HG03571 (cell line): ENCODE results near the gene MSANTD1.

Source experiments
- ATAC-seq: cut with Tn5 transposase; IDR thresholded peaks from one replicate; pipeline ENCODE4 v1.9.1; 2021; ENCODE audit not compliant: unreplicated experiment

The MSANTD1 gene

DNA sequence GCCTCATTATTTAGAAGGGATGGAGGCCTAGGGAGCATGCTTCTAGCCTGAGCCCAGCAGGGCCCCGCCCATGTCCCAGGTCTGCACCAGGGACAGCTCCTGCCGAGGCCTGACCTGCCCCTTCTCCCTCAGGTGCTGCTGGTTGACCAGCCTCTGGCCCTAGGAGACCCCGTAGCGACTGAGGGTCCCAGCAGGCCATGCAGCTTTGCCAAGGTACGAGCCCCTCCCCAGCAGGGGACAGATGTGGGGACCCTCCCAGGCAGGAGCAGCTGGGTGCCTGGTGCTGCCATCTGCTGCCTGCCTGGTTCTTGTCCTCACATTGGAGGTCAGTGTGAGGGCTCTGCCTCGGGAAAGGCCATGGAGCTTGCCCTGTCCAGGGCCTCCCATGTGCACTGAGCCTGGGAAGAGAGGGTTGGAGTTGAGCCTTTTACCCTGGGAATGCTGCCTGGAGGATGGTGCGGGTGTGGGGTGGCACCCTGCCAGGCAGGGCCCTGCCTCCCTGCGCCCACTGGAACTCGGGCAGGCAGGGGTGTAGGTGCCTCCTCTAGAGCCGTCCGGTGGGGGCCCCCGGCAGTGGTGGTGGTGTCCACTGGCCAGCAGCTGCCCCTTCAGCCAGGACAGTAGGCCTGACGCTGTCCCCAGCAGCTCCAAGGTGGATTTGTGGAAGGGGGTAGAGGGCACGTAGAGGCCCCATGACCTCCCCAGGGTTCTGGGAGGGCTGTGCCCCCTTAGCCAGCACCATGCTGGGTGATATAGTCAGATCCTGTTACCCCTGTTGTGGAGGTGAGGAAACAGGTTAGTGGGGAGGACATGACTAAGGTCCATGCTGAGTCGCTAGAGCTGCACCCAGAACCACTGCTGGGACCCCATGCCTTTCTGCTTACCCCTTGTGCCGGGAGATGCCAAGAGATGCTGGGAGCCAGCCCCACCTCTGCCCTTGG, 2.2 kb upstream of the MSANTD1 start:
- ATAC-seq = no peak

DNA sequence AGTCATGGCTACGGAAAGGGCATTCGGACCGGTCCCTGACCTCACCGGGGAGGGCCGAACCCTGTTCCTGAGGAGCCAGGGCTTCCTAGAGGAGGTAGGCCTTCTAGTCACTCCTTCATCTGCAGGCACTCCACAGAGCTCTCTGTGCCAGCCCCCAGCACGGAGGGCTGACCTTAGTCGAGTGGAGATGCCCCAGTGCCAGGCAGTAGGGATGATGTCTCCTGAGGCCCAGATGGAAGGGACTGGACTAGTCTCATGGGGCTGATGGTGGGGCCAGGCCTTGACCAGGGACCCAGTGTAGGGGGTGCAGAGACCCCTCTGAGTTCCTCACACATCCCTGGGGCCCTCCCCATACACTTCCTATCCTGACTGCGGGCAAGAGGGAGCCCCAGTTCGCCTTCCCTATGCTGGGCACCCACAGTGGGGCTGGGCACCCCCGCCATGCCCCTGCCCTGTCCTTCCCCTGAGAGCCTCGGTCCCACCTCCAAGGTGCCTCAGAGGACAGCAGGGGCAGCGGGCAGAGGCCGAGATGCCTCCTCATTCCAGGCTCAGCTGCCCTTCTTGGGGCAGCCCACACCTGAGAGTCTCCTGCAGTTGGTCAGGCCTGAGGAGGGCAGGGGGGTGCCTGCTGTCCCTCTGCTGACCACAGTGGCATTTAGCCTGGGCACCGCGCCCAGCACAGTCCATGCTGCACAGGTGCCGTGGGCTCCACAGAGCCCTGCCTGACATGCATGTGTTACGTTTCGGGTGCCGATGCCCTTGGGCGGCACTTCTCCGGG, 1.4 kb upstream of the MSANTD1 start:
- ATAC-seq = no peak

DNA sequence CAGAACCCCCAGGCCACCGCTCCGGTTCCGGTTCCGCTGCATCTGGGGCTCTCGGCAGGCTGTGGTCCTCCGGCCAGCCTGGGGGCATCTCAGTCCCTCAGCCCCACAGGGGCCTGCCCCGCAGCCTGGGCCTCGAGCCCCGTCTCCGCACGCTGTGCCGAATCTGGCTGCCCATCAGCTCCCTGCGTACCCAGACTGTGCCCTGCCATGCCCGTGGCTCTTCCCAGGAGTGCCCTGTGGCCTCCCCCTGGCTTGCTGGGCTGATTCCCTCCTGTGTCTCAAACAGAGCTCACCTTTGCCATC, 830 bp upstream of the MSANTD1 start:
- ATAC-seq = no peak

DNA sequence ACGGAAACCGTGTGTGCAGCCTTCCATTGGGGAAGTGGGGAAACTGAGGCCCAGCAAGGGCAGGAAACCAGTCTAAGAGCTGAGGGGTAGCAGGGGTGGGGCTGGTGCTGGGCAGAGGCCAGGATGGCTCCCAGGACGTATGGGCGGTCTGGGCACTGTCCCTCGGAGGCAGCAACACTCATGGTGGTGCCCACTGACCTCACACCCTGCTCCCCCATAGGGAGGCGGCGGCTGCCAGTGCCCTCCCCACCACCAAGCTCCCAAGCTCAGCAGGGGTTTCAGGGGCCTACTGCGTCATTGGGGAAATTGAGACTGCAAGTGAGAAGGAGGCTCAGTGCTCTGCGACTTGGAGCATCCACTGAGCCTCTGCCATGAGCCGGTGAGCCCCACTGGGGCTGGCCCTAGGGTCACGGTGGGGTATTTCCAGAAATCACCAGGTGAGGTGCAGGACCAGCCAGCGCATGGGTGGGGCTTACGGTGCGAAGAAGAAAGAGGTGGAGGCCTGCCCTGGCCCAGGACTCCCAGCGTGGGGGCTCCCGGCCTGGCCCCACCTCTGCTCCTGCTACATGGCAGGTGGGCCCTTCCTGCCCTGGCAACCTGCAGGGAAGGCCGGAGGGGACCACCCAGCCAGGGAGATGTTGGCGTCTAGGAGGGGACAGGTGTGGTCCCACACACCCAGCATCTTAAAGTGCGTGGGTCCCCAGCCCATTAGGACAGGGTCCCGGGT, 915 bp downstream of the MSANTD1 start:
- ATAC-seq = no peak

DNA sequence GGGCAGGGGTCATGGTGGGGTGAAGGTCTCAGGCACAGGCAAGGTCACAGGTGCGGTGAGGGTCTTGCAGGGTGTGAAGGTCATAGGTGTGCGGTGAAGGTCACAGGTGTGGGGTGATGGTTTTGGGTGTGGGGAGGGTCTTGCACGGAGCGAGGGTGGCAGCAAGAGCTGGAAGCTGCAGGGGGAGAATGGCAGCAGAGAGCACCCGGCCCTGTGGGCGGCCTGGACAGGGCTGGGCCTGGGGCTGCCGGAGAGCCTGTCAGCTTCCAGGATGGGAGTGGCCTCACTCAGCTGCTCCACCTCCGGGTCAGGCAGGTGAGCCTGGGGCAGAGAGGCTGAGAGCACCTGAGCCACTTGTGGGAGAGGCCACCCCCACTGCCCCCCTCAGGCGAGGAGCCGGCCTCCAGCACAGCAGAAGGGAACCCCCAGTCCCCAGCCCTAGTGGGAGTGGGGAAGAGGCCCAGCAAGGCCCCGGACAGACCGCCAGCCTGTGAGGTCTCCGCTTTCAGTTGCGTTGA, 1.5 kb downstream of the MSANTD1 start:
- ATAC-seq = no peak

DNA sequence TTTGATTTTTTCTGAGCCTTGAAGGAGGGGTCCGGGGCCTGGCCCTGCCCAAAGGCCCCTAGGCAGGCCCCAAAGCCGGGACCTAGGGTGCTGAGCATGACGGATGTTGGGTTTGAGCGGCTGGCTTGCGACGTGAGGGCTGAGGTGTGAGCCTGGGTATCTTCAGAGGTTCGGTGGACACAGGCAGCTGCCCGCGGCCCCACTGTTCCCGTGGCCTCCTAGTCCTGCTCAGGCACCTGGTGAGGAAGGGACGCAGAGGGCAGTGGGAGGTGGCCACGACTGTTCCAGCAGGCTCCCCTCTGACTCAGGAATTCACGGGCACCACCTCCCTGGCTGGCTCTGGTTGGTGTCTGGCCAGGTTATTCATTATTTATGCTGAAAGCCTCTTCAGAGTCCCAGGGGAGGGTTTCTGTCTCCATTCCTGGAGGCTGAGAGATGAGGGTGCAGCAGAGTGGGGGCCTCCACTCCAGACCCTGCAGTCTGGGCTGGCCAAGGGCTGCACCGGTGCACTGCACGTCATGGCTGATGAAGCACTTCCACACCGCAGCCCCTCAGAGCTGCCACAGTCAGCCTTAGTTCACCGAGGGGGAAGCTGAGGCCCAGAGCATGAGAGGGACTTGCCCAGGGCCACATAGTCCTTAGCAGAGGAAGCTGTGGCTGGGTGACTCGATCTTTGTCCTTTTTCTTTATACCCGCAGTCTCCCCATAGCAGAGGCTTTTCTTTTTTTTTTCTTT, 2.2 kb downstream of the MSANTD1 start:
- ATAC-seq = no peak

DNA sequence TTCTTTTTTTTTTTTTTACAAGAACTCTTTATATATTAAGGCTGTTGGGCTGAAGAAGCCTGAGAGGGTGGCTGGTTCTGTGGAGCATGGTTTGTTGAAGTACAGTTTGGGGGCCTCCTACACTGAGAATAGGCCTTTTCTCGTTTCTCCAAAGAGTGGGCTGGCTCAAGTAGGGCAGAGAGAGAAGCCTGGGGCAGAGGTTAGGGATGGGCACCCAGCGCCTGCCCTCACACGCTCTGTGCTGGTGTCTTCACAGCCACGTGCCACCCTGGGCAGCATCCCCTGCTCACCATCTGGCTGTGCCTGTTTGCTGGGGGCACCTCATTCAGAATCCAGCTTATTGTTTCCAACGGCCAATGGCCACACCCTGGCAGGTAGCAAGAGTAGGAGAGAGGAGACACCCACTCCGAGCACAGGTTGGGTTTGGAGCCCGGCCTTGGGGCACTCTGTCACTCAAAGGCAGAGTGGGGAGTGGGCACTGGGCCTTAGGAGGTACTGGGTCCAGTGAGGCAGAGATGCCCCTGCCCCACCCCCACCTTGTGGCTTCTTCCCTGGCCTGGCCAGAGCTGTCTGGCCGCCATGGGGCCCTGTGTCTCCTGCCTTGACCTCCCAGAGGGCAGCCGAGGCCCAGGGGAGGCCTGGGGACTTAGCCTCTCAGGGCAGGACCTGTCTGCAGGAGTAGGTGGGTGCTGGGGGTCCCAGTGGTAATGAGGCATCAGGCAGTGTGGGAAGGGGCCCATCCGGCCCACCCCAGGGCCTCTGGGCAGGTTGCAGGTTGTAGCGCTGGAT, 2.9 kb downstream of the MSANTD1 start:
- no peak for ATAC-seq

DNA sequence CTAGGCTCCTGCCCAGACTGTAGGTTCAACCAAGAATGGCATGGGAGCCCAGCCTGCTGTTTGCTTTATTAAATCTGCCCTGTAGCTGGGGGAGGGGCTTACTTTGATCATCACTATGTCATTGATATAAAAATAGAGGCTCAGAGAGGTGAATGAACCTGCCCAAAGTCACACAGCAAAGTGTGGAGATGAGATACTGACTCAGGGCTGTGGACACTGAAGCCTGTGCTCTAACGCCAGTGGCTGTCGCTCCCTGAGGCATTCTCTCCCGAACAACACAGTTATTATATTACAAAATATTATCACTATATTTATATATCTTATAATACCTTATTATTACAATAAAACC, 3.5 kb downstream of the MSANTD1 start:
- no peak for ATAC-seq

DNA sequence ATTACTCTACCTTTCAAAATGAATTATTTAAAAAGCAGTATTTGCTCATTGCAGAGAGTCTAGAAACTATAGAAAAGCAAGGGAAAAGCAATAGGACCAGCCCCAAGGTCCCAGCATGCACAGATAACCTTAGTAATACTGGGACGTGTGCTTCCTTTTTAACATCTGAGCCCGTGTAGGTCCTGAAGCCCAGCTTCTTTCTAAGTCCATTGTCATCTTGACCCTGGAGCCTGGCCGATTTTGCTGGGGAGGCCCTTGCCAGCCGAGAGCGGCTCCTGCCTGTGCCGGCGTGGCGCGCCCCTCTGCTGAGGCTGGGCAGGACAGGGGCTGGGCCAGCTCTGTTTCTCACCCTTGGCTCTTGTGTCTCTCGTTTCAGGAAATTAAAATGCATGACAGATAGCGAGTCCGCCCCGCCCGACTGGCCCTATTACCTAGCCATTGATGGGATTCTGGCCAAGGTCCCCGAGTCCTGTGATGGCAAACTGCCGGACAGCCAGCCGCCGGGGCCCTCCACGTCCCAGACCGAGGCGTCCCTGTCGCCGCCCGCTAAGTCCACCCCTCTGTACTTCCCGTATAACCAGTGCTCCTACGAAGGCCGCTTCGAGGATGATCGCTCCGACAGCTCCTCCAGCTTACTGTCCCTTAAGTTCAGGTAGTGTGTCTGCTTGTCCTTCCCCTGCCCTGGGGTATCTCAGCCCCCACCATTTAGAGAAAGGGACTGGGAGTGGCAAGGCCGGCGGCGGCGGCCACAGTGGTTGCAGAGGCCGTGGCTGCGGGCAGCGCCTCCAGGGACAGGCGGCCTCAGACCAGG, 4.1 kb downstream of the MSANTD1 start:
- ATAC-seq = no peak

DNA sequence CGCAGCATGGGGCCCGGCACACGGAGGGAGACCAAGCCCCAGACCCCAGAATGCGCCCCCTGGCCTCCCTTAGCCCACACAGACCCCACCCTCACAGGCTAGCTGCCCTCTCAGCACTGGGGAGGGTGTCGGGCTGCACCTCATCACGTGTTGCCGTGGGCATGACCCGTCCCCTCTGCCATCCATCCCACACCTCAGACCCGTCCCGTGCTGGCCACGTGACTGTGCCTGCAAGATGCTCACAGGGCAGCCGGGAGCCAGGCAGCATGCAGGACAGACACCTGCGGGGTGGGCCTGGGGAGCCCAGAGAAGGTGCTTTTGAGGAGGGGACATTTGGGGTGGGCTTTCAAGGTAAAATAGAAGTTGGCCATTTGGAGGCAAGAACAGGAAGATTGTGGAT, 4.8 kb downstream of the MSANTD1 start:
- ATAC-seq = no peak

DNA sequence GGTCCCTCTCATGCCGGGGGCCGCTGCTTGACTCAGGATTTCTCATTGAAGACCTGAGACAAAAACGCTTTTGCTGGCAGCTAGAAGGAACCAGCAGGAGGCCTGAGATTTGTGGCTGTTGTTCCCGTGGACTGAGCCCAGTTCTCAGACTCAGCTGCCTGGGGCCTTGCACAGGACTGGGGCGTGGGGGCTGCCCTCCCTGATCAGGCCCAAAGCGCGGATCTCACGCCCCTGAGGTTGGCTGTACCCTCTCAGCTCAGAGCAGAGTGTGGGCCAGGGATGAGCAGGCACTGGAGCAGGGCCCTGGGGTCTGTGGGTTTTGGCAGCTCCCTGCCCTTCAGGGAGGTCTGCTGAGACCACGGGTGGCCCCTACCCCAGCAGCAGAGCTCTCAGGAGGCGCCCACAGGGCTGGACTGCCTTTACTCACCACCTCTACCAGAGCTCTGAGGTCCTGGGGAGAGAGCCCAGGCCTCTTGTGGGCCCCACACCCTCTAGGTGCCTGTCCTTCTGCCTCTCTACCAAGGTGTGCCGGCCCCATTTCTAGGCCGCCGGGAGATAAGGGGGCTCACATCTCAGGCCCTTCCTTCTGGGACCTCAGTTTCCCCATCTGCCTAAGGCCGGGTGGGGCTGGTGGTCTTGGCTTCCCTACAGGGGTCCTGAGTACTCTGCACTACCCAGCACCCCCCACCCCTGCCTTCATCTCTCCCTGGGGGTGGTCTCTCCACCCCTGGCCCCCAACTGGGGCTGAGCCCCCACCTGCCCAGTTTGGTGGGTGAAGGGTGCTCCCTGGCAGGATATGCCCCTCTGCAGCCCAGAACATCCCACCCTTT, 5.6 kb downstream of the MSANTD1 start:
- no peak for ATAC-seq

DNA sequence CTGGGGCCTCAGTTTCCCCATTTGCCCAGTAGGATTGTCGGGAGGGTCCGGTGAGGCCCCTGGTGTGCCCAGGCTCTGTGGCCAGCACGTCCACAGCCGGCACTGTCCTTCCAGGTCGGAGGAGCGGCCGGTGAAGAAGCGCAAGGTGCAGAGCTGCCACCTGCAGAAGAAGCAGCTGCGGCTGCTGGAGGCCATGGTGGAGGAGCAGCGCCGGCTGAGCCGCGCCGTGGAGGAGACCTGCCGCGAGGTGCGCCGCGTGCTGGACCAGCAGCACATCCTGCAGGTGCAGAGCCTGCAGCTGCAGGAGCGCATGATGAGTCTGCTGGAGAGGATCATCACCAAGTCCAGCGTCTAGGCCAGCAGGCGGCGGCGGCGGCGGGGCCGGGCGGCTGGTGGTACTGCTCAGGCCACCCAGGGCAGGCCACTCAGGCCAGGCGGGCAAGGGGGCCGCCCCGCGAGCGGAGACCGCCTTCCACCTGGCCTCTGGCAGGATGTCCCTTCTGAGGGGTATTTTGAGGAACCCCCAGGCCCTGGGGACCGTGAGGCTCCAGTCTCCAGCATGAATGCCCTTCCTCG, 6.7 kb downstream of the MSANTD1 start:
- no peak for ATAC-seq

DNA sequence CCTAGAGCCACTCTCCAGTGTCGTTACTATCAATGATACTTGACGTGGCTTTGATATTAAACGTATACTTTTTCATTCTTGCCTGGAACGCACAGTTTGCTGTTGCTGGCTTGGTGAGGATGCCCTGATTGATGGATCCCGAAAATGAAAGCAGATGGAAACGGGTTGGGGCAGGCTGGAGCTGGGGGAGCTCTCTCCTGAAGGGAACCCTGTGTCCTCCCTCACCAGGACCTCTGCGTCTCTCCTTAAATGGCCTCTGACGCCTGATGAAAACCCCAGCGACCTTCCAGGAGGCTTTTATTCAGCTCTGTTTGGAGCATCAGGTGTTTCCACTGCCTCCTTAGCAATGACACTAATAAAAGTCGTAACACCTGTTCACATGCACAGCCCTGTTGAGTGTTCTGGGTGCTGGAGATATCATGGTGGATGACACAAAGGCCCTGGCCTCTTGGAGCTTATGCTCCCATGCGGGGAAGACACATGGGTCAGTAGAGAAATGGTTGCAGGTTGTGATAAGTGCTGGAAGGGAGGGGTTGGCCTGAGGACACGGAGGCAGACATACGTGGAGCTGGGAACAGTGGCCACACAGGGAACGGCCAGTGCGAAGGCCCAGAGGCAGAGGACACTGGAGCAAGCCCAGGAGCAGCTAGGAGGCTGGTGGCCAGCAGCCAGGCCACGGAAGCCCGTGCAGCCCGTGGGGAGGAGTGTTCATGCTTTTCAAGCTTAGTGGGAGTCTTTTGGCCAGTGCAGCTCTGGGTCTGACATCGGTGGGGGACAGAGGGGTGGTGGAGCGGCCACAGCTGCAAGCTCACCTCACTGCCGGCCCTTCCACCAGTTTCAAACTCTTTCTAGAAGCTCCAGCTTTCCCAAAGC, 7.5 kb downstream of the MSANTD1 start:
- ATAC-seq = no peak

DNA sequence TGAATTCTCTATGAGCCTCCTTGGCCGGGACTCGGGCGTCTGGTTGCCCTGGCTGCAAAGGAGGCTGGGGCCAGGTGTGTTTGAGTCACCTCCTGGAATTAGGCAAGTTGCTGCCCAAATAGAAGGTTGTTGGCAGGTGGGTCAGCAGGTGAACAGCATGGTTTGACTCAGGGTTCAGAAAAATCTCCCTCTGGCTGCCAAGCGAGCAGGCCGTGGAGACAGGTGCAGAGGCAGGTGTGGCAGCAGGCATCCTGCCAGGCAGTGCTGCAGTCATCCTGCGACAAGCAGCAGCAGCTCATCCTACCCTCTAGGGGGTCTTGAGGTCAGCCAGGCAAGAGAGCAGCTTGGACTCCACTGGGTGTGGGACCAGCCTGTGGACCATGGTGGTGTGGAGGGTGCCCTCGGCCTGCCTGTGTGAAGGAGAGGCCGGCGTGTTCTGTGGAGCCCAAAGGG, 8.2 kb downstream of the MSANTD1 start:
- no peak for ATAC-seq

DNA sequence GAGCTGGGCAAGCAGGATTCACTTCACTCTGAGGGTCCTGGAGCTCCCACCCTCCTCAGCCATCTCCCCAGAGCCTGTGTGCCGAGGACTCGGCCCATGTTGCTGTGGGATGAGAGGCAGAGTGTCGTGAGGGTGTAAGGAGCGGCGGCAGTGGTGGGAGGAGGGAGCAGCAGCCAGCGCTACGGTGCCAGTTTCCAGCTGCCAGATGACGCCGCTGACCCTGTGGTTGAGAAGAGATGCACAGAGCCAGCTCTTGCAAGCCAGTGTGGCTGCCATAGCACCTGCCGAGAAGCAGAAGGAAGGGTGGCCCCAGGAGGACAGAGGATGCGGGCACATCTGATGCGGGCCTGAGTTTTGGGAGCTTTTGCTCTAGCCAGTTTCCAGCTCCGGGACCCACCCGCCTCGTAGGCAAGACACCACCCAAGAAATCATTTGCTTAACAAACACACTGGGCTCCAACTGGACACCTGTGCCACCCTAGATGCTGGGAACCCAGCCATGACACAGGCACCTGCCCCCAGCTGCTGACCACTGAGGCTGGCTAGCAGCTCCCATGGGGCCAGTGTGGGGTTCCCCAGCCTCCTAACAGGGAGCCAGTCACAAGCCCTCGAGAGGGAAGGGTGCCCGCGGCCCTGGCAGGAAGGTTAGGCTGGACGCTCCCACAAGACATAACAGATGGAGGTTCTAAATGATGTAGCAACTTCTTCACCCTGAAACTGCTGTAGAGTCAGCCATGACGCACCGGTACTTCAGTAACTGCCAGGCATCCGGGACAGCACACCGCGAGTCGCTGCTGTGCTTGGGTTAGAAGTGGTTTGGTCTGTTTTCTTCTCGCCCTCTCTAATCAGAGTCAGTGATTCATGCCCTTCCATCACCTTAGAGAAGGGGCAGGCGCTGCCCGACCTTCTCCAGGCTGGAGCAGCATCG, 8.9 kb downstream of the MSANTD1 start:
- peak; percentile 54 for ATAC-seq
